Stimulated activated CD4-positive, alpha-beta T cell treated with anti-CD3 and anti-CD28 coated beads, Interleukin-15, amount 100 ng/mL, for 24 hours (primary cell): ENCODE results near the gene TMEM132C.

Experiments used
- DNase-seq: peaks from one replicate; pipeline ENCODE4 v3.0.0-alpha.2; 2020

Gene TMEM132C

GRCh38 chr12:128680555-128680954 is 413.6 kb downstream of the TMEM132C start:
- no peak for DNase-seq

GRCh38 chr12:128682548-128683275 is 415.7 kb downstream of the TMEM132C start:
- DNase-seq, result no peak

- no peak for DNase-seq
These were observed 417.4 kb downstream of the TMEM132C start for GRCh38 chr12:128684352-128684751.

GRCh38 chr12:128685903-128686475 is 419.0 kb downstream of the TMEM132C start:
- DNase-seq, result no peak

- DNase-seq, result no peak
These were observed 420.9 kb downstream of the TMEM132C start for GRCh38 chr12:128687851-128688250.

- DNase-seq, result no peak
These were observed 423.7 kb downstream of the TMEM132C start for GRCh38 chr12:128690641-128691040.

GRCh38 chr12:128693115-128693514 is 426.1 kb downstream of the TMEM132C start:
- no peak for DNase-seq

GRCh38 chr12:128693771-128694170 is 426.8 kb downstream of the TMEM132C start:
- no peak for DNase-seq

GRCh38 chr12:128694445-128694844 is 427.5 kb downstream of the TMEM132C start:
- no peak for DNase-seq

- DNase-seq, result no peak
These were observed 428.7 kb downstream of the TMEM132C start for GRCh38 chr12:128695697-128696096.

GRCh38 chr12:128698301-128698972 is 431.5 kb downstream of the TMEM132C start:
- DNase-seq, result no peak

GRCh38 chr12:128699106-128699505 is 432.1 kb downstream of the TMEM132C start:
- DNase-seq, result no peak

- DNase-seq, result no peak
These were observed 435.4 kb downstream of the TMEM132C start for GRCh38 chr12:128702371-128702770.

GRCh38 chr12:128705140-128705539 is 438.2 kb downstream of the TMEM132C start:
- DNase-seq, result no peak

GRCh38 chr12:128707488-128707887 is 440.5 kb downstream of the TMEM132C start:
- DNase-seq, result no peak

GRCh38 chr12:128708789-128709188 is 441.8 kb downstream of the TMEM132C start:
- DNase-seq, result no peak

GRCh38 chr12:128709660-128710059 is 442.7 kb downstream of the TMEM132C start:
- DNase-seq, result no peak

- no peak for DNase-seq
These were observed 444.5 kb downstream of the TMEM132C start for GRCh38 chr12:128711486-128711885.

GRCh38 chr12:128712622-128713021 is 445.7 kb downstream of the TMEM132C start:
- DNase-seq, result no peak

GRCh38 chr12:128715485-128715884 is 448.5 kb downstream of the TMEM132C start:
- DNase-seq, result no peak

- DNase-seq, result no peak
These were observed 457.6 kb downstream of the TMEM132C start for GRCh38 chr12:128724468-128725046.

GRCh38 chr12:128726886-128727285 is 459.9 kb downstream of the TMEM132C start:
- no peak for DNase-seq

GRCh38 chr12:128727461-128727860 is 460.5 kb downstream of the TMEM132C start:
- no peak for DNase-seq

- DNase-seq, result no peak
These were observed 461.0 kb downstream of the TMEM132C start for GRCh38 chr12:128727999-128728398.
